NCI-H2029 (cell line): ENCODE results near the gene DEDD.
"Not testable (repeated sequence)": the region's sequence is repeated elsewhere in the genome, so short reads cannot be mapped to it uniquely, and the experiment has no call there.

ENCODE experiments used
- DNase-seq: peaks from one replicate; lab custom pipeline; 2025; lab: John Stamatoyannopoulos, UW

Gene DEDD

GRCh38 chr1:161122967-161123366, 9.5 kb downstream of the DEDD start:
- no peak for DNase-seq

- no peak for DNase-seq
Observed at GRCh38 chr1:161121834-161122233, 10.6 kb downstream of the DEDD start.

- DNase-seq, result no peak
Observed at GRCh38 chr1:161121042-161121650, 11.3 kb downstream of the DEDD start.

GRCh38 chr1:161119092-161119903, 13.2 kb downstream of the DEDD start:
- DNase-seq, result no peak

GRCh38 chr1:161117759-161118581, 14.5 kb downstream of the DEDD start, which contains the start of the genes NIT1 and PFDN2:
Gene NIT1, plus strand, starts transcription at chr1:161118105. Its CDS starts 72 bp downstream, at chr1:161118177.
Gene PFDN2, minus strand, starts transcription at chr1:161118037. Its CDS starts 11 bp downstream, at chr1:161118026.
- peak; percentile 75 for DNase-seq

- DNase-seq, result not testable (repeated sequence)
Observed at GRCh38 chr1:161115961-161116360, 16.5 kb downstream of the DEDD start.

GRCh38 chr1:161115132-161115711, 17.2 kb downstream of the DEDD start:
- no peak for DNase-seq

- DNase-seq, result no peak
Observed at GRCh38 chr1:161114556-161114955, 17.9 kb downstream of the DEDD start.

GRCh38 chr1:161113915-161114314, 18.6 kb downstream of the DEDD start:
- no peak for DNase-seq

GRCh38 chr1:161111527-161111926, 20.9 kb downstream of the DEDD start:
- no peak for DNase-seq

GRCh38 chr1:161111117-161111516, 21.4 kb downstream of the DEDD start:
- DNase-seq, result no peak

- no peak for DNase-seq
Observed at GRCh38 chr1:161106431-161106830, 26.0 kb downstream of the DEDD start.

- no peak for DNase-seq
Observed at GRCh38 chr1:161100556-161100955, 31.9 kb downstream of the DEDD start.

GRCh38 chr1:161099090-161099802, 33.2 kb downstream of the DEDD start:
- DNase-seq, result no peak

- peak; percentile 70 for DNase-seq
Observed at GRCh38 chr1:161098210-161099068, 34.0 kb downstream of the DEDD start, which contains the start of gene KLHDC9. Gene KLHDC9, plus strand, starts transcription at chr1:161098361. Its CDS starts 175 bp downstream, at chr1:161098536.

GRCh38 chr1:161096530-161096929, 35.9 kb downstream of the DEDD start:
- no peak for DNase-seq

- no peak for DNase-seq
Observed at GRCh38 chr1:161096015-161096414, 36.5 kb downstream of the DEDD start.

- DNase-seq, result no peak
Observed at GRCh38 chr1:161095230-161095629, 37.2 kb downstream of the DEDD start.

- DNase-seq, result no peak
Observed at GRCh38 chr1:161094481-161094880, 38.0 kb downstream of the DEDD start.

- DNase-seq, result no peak
Observed at GRCh38 chr1:161092621-161093028, 39.8 kb downstream of the DEDD start.
